Occipital lobe (tissue), 2 donors: ENCODE measurements around the gene CST7. TPM values are rescaled to one million over a fixed set of nuclear protein-coding genes. Genes with fewer than 3 reads are reported as not detected.
"Not testable (repeated sequence)": the region's sequence is repeated elsewhere in the genome, so short reads cannot be mapped to it uniquely, and the experiment has no call there.

ENCODE experiments used
- DNase-seq: peaks from one replicate; lab custom pipeline; 2025; lab: John Stamatoyannopoulos, UW
- total RNA-seq: library from RNA; depleted of rRNA; stranded (reverse); fragments of >200 nt; gene quantifications from one replicate; pipeline ENCODE4 v1.2.3, GENCODE V29; 2014

The CST7 gene
- total RNA-seq, 1 donor from 2014 or later, result 0.31 TPM

DNA sequence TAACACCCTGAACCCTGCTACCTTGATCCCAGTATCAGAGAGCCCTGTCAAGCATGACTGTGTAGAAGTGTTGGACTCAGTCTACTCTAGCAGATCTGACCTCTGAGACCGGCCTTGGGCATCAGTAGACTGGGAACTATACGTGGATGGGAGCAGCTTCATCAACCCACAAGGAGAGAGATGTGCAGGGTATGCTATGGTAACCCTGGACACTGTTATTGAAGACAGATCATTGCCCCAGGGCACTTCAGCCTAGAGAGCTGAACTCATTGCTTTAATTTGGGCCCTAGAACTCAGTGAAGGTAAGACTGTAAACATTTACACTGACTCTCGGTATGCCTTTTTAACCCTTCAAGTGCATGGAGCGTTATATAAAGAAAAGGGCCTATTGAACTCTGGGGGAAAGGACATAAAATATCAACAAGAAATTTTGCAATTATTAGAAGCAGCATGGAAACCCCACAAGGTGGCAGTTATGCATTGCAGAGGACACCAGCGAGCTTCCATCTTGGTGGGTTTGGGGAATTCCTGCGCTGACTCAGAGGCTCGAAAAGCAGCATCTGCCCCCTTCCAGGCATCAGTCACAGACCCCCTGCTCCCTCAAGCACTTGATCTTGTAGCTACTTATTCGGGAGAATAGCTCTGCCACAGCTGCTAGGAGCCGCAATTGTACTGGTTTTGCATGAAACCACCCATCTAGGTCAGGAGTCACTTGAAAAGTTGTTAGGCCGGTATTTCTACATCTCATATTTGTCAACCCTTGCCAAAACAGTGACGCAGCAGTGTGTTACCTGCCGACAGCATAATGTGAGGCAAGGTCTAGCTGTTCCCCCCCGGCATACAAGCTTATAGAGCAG is 19.0 kb upstream of the CST7 start:
- DNase-seq, result not testable (repeated sequence)

DNA sequence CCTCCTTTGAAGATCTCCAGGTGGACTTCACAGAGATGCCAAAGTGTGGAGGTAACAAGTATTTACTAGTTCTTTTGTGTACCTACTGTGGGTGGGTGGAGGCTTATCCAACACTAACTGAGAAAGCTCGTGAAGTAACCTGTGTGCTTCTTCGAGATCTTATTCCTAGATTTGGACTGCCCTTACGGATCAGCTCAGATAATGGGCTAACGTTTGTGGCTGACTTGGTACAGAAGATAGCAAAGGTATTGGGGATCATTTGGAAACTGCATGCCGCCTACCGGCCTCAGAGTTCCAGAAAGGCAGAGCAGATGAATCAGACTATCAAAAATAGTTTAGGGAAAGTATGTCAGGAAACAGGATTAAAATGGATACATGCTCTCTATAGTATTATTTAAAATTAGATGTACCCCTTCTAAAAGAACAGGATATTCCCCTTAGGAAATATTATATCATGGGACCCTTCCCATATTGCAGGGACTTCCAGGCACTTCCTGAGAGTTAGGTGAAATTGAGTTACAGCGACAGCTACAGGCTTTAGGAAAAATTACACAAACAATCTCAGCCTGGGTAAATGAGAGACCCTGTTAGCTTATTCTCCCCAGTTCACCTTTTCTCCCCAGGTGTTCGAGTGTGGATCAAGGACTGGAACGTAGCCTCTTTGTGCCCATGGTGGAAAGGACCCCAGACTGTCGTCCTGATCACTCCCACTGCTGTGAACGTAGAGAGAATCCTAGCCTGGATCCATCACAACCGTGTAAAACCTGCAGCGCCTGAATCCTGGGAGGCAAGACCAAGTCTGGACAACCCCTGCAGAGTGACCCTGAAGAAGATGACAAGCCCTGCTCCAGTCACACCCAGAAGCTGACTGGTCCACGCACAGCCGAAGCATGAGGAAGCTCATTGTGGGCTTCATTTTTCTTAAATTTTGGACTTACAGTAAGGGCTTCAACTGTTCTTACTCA is 18.1 kb upstream of the CST7 start:
- not testable (repeated sequence) for DNase-seq

DNA sequence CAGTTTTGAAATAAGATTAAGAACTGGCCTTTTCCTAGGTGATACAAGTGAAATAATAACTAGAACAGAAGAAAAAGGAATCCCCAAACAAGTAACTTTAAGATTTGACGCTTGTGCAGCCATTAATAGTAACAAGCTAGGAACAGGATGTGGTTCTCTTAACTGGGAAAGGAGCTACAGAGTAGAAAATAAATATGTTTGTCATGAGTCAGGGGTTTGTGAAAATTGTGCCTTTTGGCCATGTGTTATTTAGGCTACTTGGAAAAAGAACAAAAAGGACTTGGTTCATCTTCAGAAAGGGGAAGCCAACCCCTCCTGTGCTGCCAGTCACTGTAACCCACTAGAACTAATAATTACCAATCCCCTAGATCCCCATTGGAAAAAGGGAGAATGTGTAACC is 17.2 kb upstream of the CST7 start:
- DNase-seq, result not testable (repeated sequence)

DNA sequence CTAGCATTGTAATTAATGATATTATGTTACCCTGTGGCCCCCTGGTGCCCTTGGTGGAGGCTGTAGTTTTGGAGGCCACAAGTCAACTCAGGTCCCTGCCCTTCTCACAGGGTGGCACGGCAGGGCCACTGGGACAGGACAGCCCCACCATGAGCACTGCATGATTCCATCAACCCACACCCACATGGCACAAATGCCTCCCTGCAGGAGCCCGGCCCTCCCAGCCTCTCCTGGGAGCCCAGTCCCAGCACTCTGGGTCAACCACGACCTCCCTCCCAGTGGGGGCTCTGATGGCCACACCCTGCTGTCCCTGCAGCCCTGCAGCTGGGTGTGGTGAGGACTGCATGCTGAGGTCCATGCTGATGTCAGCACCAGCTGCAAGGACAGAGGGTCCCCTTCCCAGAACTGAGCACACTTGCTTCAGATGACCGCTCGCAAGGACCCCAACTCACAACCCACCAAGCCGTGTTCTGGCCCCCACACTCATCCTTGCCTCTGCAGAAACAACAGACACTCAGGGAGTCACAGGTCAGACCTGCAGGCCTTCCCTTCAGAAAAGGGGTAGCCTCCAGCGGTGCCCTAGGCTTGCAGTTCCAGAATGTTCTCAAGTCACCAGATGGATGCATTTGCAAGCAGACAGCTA is 15.7 kb upstream of the CST7 start:
- DNase-seq, result no peak

DNA sequence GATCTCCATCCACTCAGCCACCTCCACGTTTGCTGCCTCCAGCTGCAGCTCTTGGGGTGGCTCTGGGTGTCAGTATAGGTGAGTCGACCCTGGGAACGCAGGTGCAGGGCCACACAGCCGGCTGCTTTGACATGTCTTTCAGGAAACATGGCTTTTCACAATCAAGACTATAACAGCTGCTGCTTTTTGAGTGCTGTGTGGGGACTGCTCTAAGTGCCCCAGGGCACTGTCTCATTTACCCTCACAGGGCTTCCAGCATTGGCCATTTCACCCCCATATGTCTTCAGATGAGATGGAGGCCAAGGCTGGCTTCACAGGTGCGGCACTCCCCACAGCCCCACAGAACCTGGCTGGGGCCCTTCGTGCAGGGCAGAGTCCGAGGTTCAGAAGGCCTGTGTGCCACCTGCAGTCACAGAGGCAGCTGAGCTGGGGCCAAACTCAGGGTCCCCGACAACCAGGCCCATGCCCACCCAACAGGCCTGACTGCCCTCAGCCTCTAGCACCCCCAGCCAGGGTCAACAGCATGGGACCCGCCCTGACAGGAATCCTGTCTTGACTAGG is 14.9 kb upstream of the CST7 start:
- no peak for DNase-seq

DNA sequence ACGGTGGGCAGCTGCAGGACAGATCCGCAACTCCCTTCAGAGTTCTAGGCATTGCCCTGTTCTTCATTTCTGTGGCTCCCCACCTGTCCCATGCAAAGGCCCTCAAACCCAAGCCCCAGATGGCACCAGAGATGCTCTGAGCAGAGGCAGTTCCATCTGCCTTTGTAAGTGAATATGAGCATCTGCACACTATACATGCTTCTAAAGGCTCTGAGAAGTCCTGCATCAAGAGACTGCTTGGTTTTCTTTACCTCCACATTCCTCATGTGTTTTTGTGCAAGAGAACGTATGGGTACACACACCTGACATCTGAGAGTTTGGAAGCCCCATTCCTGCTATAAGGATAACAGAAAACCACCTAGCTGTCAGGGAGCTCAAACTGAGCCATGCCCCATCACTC is 14.4 kb upstream of the CST7 start:
- no peak for DNase-seq

DNA sequence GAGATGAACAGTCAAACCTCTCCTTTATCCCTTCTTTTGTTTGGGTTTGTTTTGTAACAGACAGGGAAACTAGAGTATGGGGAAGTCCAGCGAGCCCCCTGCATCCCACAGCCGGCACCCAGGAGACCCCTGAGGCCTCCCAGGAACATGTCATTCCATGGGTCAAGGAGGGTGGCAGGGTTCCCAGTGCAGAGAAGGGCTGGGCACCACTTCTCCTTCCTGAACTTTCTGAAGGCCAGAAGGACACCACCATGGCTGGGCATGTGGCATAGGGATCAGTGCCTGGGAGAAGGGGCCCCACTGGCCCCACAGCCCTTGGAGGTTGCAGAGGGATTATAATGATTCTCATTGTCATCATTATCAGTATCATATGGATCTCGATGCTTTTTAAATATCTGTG is 13.9 kb upstream of the CST7 start:
- DNase-seq, result no peak

DNA sequence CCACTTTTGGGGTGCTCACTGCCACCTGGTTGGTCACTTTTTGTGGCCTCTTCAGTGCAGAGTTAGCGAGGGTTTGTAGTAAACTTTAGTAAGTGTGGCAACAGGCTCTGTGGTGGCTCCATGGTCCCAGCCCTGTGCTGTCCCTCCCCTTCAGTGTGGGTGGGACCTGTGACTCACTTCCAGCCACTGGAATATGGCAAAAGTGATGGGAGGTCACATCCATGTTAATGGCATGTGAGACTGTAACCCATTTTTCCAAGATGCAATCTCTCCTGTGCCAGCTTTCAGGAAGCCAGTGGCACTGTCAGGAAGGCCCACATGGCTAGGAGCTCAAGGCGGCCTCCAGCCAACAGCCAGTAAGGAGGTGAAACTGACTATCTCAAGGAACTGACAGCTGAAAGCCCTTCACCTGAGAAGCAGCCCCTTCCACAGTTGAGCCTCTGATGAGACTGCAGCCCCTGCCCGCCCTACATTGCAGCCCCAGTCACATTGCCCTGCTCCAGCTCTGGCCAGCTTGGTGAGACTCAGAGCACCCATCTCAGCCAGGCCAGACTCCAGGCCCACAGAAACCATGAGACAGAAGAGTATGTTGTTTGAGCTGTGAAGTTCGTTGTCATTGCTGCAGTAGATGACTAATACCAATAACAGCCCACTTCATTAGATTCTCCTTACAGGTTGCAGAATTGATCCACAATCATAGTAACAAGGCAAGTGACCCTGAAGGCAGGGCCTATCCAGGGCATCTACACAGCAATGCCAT is 13.1 kb upstream of the CST7 start:
- DNase-seq, result no peak

DNA sequence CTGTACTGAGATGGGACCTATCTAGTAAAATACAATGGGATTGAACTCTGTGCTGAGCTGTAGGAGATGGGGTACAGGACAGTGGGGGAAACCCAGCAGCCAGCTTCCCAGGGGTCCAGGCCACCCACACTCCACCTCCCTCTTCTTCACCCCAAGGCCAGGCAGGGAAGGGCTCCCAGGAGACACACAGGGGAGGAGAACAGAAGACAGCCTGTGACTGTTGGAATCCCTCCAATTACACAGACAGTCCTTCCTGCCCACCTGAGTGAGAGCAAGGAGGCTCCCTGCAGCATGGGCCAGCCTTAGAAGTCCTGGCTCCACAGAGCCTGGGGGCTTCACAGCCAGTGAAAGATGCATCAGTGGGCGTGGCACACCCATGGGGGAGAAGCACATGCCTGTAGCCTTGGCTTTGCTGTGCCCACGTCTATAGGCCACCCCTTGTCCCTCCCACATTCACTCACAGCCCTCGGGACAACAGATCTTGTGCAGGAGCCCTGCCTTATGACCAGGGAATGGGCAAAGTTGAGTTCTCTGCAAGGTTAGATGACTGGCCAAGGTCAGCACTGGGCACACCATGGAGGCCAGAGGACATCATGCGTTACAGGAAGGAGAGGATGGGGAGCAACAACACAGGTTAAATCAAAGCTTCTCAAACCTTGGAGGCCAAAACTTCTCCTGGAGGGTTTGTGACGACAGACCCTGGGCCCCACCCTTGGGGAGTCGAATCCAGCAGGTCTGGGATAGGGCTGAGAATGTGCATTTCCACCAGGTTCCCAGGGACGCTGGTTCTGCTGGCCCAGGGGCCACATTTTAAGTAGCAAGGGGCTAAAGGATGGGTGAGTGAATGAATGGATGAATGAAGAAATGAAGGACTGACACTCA is 12.3 kb upstream of the CST7 start:
- no peak for DNase-seq

DNA sequence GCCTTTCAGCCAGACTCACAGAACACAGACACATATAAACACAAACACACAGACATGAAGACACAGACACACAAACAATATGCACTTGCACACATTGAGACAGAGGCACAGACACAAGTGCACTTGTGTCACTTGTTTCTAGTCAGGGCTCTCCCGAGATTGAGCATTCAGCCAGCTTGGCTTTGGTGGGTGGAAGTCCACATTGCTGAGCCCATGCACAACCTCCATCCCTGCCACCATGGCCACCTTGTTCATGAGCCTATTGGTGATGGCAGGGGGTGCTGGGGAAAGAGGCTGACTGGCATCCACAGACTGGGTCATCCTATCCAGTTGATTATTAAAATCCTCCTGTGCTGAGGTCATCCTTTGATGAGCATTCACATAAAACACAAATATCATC is 11.5 kb upstream of the CST7 start:
- no peak for DNase-seq

DNA sequence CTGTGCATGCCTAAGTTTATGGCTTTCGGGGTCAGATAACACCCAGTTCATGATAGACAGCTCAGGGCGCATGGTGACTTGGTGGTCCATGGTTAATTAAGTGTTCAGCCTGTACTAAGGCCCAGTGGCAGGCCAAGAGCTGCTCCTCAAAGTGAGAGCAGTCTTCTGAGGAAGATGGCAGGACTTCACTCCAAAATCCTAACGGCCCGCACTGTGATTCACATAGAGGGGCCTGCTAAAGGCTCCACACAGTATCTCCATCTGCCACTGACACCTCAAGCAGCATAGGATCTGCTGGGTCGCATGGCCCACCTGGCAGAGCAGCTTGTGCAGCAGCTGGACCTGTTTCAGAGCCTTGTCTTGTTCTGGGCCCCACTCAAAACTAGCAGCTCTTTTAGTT is 10.6 kb upstream of the CST7 start:
- DNase-seq, result no peak

DNA sequence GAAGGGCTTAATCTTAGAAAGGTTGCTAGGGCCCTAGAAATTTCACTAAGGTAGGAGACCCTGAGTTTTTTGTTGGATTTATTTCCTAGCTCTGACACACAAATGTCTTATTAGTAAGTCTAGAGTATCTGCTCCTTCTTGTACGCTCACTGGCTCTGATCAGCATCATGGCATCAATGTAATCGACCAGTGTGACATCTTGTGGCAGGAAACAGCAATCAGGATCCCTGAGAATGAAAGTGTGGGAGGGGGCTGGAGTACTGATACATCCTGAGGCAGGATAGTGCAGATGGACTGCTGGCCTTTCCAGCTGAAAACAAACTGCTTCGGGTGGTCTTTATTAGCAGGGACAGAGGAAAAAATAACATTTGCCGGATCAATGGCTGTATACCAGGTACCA is 10.0 kb upstream of the CST7 start:
- no peak for DNase-seq

DNA sequence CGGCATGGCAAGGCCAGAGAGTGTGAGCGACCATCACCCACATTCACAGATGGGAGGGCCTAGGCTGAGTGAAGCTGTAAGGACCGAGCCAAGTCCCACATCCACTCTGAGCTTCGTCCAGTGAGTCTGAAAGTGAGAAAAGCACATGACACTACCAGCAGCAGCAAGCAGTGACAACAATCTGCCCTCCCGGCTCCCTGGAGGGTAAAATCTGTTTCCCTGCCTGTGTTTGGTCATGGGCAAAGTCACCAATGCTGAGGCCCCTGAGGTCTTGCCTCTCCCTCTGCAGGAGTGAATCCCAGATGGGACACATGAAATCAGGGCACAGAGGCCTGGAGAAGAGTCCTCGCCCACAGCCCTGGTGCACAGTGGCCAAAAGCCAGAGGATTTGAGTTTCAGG is 6.4 kb upstream of the CST7 start:
- no peak for DNase-seq

DNA sequence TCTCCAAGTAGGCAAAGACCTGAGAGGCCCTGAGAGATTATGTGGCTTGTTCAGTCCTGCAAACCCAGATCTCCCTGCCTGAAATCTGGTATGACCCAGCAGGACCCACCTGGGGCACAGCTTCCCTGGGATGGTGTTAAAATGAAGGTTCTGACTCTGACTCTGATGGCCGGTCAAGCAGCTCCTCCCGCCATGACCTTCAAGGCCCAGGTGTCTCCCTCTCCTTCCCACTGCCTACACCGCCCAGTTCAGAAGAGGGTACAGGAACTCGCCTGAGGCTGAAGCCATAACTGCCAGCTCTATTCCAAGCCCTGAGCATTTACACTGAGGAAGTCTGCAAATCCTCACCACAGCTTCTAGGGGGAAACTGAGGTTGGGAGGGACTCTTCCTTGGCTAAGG is 5.9 kb upstream of the CST7 start:
- DNase-seq, result no peak

DNA sequence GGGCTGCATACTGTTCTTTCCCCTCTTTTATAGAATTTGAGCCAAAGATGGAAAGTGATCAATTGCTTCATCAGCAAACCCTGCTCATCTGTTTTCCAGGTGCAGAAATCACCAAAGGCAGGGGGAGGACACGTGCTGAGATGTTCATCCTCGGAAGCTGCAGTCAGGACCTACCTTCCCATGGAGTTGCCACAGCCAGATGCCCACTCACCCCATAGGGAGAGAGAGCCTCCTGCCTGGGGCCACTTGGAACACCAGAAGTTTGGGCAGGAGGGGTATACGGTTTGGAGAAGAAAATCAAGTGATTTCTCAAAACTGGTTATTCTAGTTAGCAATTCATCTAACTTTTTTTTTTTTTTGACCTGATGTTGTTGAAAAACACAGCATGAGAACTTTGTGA is 5.3 kb upstream of the CST7 start:
- DNase-seq, result no peak

DNA sequence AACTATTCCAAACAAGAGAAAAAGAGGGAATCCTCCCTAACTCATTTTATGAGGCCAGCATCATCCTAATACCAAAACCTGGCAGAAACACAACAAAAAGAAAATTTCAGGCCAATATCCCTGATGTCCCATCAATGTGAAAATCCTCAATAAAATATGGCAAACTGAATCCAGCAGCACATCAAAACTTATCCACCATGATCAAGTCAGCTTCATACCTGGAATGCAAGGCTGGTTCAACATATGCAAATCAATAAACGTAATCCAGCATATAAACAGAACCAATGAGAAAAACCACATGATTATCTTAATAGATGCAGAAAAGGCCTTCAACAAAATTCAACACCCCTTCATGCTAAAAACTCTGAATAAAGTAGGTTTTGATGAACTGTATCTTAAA is 2.7 kb upstream of the CST7 start:
- not testable (repeated sequence) for DNase-seq

DNA sequence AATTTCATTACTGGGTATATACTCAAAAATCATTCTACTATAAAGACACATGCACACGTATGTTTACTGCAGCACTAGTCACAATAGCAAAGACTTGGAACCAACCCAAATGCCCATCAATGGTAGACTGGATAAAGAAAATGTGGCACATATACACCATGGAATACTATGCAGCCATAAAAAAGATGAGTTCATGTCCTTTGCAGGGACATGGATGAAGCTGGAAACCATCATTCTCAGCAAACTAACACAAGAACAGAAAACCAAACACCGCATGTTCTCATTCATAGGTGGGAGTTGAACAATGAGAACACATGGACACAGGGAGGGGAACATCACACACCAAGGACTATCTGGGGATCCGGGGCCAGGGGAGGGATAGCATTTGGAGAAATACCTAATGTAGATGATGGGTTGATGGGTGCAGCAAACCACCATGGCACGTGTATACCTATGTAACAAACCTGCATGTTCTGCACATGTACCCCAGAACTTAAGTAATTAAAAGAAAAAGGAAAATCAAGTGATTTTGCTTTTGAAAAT is 602 bp upstream of the CST7 start:
- not testable (repeated sequence) for DNase-seq

DNA sequence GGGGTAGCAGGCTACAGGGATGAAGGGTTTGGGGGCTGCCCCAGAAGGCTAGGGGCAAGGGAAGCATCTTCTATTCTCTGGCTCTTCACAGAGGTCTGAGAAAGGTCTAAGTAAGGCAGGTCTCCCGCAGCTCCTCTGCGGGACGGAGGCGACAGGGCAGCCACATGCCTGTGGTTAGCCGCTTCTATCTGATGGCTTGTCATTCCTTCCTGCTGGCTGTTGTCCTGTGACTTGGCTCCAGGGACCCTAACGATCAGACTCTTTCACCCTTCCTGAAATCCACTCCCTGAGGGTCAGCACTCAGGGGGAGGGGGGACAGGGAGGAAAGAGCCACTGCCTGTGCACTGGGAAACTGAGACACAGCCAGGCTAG is 673 bp downstream of the CST7 start:
- no peak for DNase-seq

DNA sequence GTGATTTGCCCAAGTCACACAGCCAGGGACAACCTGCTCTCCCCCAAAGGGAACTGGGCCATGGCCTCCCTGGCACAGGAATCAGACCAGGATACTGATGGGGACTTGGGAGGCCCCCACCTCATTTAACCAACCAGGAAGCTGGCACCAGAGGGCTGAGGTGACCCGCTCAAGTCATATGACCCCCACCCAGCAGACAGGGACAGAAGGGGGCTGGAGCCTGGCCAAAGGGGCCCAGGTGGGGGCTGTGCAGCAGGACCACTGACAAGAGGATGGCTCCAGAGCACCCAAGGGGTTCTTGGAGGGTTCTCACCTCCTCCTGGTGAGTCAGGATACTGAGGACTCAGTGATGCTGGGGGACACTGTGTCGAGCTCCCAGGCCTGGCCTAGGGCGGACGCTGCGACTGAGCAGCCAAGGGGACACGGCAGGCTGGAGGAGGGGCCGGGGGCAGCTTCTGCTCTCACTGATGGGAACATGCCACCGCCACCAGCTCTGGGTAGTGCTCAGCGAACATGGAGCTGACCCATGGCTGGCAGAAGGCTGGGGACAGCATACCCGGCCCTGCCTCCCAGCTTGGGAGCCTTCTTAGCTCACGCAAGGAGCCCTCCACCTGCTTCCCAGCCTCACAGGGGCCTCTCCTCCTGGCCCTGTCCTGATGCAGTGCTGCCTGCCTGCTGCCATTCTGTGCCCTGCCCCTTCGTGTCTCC is 1.2 kb downstream of the CST7 start:
- DNase-seq, result no peak
